Neural cell (in vitro differentiated cells): ENCODE data around the gene CABLES2. TPM values are rescaled to one million over a fixed set of nuclear protein-coding genes. Genes with fewer than 3 reads are reported as not detected.
"Not testable (repeated sequence)": the region's sequence is repeated elsewhere in the genome, so short reads cannot be mapped to it uniquely, and the experiment has no call there.

ENCODE experiments used
- H2AFZ ChIP-seq: fragments of 200-600, 300-800 bp; sonication (generic), shearing (Covaris generic); 2 replicates; pipeline ENCODE4 v1.6.0; 2014; ENCODE audit warnings: low read depth, mild to moderate bottlenecking, antibody characterized with exemption, low read length, moderate library complexity
- H3F3A ChIP-seq: fragments of 200-600 bp; shearing (Covaris generic); 2 replicates; pipeline ENCODE4 v1.6.1; 2016; ENCODE audit warnings: mild to moderate bottlenecking, moderate library complexity, mixed read lengths, antibody characterized with exemption, low read length; ENCODE audit not compliant: insufficient read depth, poor library complexity, severe bottlenecking
- H3K27ac ChIP-seq: fragments of 200-600, 300-800 bp; sonication (generic), shearing (Covaris generic); 2 replicates; pipeline ENCODE4 v1.5.1; 2014; ENCODE audit warnings: mild to moderate bottlenecking, low read length, moderate library complexity
- H3K27me3 ChIP-seq: fragments of 300-800, 200-600 bp; sonication (generic), shearing (Covaris generic); 2 replicates; pipeline ENCODE4 v1.6.0; 2014; ENCODE audit warnings: mild to moderate bottlenecking, low read depth, low read length, moderate library complexity; ENCODE audit not compliant: insufficient read depth
- H3K36me3 ChIP-seq: fragments of 300-800, 200-600 bp; sonication (generic), shearing (Covaris generic); 2 replicates; pipeline ENCODE4 v1.5.1; 2014; ENCODE audit warnings: mild to moderate bottlenecking, antibody characterized with exemption, low read length, moderate library complexity; ENCODE audit not compliant: insufficient read depth
- H3K4me2 ChIP-seq: fragments of 300-800, 200-600 bp; sonication (generic), shearing (Covaris generic); 2 replicates; pipeline ENCODE4 v1.6.0; 2014; ENCODE audit warnings: mild to moderate bottlenecking, low read length
- H3K4me3 ChIP-seq: fragments of 300-800, 200-600 bp; sonication (generic), shearing (Covaris generic); 2 replicates; pipeline ENCODE4 v1.5.1; 2014; ENCODE audit warnings: mild to moderate bottlenecking, low read length, moderate library complexity
- H3K79me2 ChIP-seq: fragments of 200-600 bp; shearing (Covaris generic); replicated peaks from 2 replicates; pipeline ENCODE4 v1.6.0; 2014; ENCODE audit warnings: mild to moderate bottlenecking, low read length, moderate library complexity; ENCODE audit not compliant: insufficient read depth
- H3K9ac ChIP-seq: fragments of 300-800, 200-600 bp; sonication (generic), shearing (Covaris generic); 2 replicates; pipeline ENCODE4 v1.6.1; 2016; ENCODE audit warnings: mild to moderate bottlenecking, low read length, mixed read lengths
- H3K9me2 ChIP-seq: fragments of 200-600 bp; shearing (Covaris generic); 2 replicates; pipeline ENCODE4 v1.6.1; 2016; ENCODE audit warnings: mild to moderate bottlenecking, low read length, mixed read lengths; ENCODE audit not compliant: insufficient read depth
- H3K9me3 ChIP-seq: fragments of 200-600, 300-800 bp; sonication (generic), shearing (Covaris generic); 2 replicates; pipeline ENCODE4 v1.6.1; 2016; ENCODE audit warnings: mild to moderate bottlenecking, mixed run types, low read length, moderate library complexity, mixed read lengths
- H4K20me1 ChIP-seq: fragments of 200-600 bp; shearing (Covaris generic); 2 replicates; pipeline ENCODE4 v1.6.1; 2016; ENCODE audit warnings: mild to moderate bottlenecking, mixed run types; ENCODE audit not compliant: insufficient read depth
- CTCF ChIP-seq: fragments of 450-650 bp; IDR thresholded peaks from 2 replicates; pipeline ENCODE4 v1.5.1; 2014; ENCODE audit warnings: antibody characterized with exemption, mild to moderate bottlenecking, moderate library complexity; ENCODE audit not compliant: poor library complexity, severe bottlenecking
- EP300 ChIP-seq: fragments of 450-650 bp; conservative IDR thresholded peaks from 2 replicates; pipeline ENCODE4 v1.6.1; 2014; ENCODE audit warnings: antibody characterized with exemption, mild to moderate bottlenecking, moderate library complexity; ENCODE audit not compliant: poor library complexity, severe bottlenecking
- EZH2 ChIP-seq: fragments of 200-600, 300-800 bp; shearing (Covaris generic), sonication (generic); IDR thresholded peaks from 2 replicates; pipeline ENCODE4 v1.6.1; 2014; ENCODE audit warnings: antibody characterized with exemption, low read length, borderline replicate concordance, mild to moderate bottlenecking; ENCODE audit not compliant: insufficient read depth, poor library complexity, severe bottlenecking
- MXI1 ChIP-seq: fragments of 450-650 bp; conservative IDR thresholded peaks from 2 replicates; pipeline ENCODE4 v1.6.1; 2014; ENCODE audit warnings: antibody characterized with exemption, mild to moderate bottlenecking; ENCODE audit not compliant: poor library complexity, severe bottlenecking
- POLR2AphosphoS5 ChIP-seq: IDR thresholded peaks from 2 replicates; pipeline ENCODE4 v1.6.1; 2012
- RAD21 ChIP-seq: fragments of 450-650 bp; conservative IDR thresholded peaks from 2 replicates; pipeline ENCODE4 v1.6.1; 2014; ENCODE audit warnings: antibody characterized with exemption, mild to moderate bottlenecking, moderate library complexity
- REST ChIP-seq: IDR thresholded peaks from 2 replicates; pipeline ENCODE4 v1.6.1; 2012; ENCODE audit warnings: borderline replicate concordance
- SMC3 ChIP-seq: fragments of 450-650 bp; conservative IDR thresholded peaks from 2 replicates; pipeline ENCODE4 v1.6.1; 2014; ENCODE audit warnings: antibody characterized with exemption, mild to moderate bottlenecking, moderate library complexity; ENCODE audit not compliant: poor library complexity
- TAF1 ChIP-seq: IDR thresholded peaks from 2 replicates; pipeline ENCODE4 v1.6.1; 2012; ENCODE audit warnings: low read depth
- polyA plus RNA-seq: library from polyadenylated mRNA; depleted of rRNA; stranded (reverse); fragments of >200 nt; gene quantifications from 2 replicates; pipeline ENCODE4 v1.2.3, GENCODE V29; 2014

Gene CABLES2
- polyA plus RNA-seq, 1 donor from 2014 or later: 8.3 TPM

GRCh38 chr20:62373631-62374179 lies 33.4 kb downstream of the CABLES2 start:
- not testable (repeated sequence) for H3K27me3 ChIP-seq, H3K4me2 ChIP-seq, H3F3A ChIP-seq, H3K4me3 ChIP-seq, H3K9me2 ChIP-seq, H3K9ac ChIP-seq, H2AFZ ChIP-seq, H3K27ac ChIP-seq, H3K9me3 ChIP-seq, H3K36me3 ChIP-seq, H4K20me1 ChIP-seq, H3K79me2 ChIP-seq

DNA sequence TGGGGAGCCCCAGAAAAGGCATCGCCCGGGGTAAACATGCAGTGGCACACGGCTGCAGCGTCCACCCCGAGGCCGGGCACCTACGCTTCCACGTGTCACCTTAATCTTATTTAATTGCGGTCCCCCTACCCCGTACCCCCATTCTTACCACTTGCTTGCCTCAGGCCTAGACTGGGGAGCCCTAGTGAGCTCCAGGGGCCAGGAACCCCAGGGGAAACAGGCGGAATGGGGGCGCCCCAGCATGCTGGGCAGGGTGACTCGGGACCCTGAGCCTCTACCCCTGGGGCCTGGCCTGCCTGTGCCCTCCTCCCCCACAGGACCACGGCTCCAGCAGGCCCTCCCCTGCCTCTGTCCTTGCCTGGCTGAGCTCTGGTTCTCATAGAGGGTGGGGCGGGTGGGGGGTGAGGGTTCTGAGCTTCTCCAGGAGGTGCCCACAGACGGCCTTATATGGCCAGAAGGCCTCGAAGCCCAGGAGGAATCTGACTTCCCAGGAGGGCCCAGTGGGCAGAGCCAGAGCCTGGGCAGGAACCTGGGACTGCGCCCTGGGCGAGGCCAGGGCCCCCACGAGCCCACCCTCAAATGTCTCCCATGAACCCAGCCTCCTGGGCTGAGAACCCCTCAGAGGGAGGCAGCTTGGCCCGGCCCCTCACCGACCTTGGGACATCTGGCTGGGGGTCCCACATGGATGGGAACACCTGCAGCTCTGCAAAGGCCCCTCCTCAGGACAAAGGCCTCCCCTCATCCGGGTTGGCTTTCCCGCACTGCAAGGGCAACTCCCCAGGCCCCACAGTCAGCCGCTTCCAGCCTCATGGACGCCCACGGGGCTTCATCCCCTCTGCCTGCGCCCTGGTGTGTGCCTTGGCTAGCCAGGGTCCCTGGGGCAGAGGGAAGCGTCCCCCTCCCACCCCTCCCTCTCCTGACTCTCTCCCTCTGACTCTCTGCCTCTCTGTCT lies 34.8 kb downstream of the CABLES2 start:
- H3K9me2 ChIP-seq: no peaks in the 10 kb centered on the region
- H3K4me2 ChIP-seq: no peak overlapping the region
- H3K9me3 ChIP-seq: no peaks in the 10 kb centered on the region
- H4K20me1 ChIP-seq: no peaks in the 10 kb centered on the region
- TF ChIP-seq SMC3 (no peak), RAD21 (no peak), EZH2 (no peak), CTCF (no peak), EP300 (no peak), TAF1 (no peak), POLR2AphosphoS5 (no peak), MXI1 (no peak), REST (no peak)
- no peaks in the 10 kb centered on the region for H3F3A ChIP-seq
- H3K4me3 ChIP-seq: no peak overlapping the region
- H3K9ac ChIP-seq: no peak overlapping the region
- H2AFZ ChIP-seq: no peak overlapping the region
- H3K27ac ChIP-seq: no peak overlapping the region
- H3K79me2 ChIP-seq: no peaks in the 10 kb centered on the region
- no peaks in the 10 kb centered on the region for H3K27me3 ChIP-seq
- no peaks in the 10 kb centered on the region for H3K36me3 ChIP-seq
